A549 (cell line): Measurements from ENCODE around the gene PPP1R1C. TPM values are rescaled to one million over a fixed set of nuclear protein-coding genes. Genes with fewer than 3 reads are reported as not detected.

Experiments
- ATAC-seq, 2 experiments: fragments of 200-7000 bp in 1 of 2; fragments of >200 bp in 1 of 2; cut with Nextera tagmentation in 1 of 2; cut with Tn5 transposase in 1 of 2; 3 replicates each; pipeline versions ENCODE4 v1.8.0 to v1.9.1; 2018 to 2020; ENCODE audit warnings: mild to moderate bottlenecking in 1 of 2, moderate library complexity in 1 of 2
- CTCF ChIA-PET: fragments of 300-600 bp; sonication (Branson Sonifier 250); formaldehyde crosslinking; extraction: SDS; loops from one replicate; lab custom pipeline; 2021; ENCODE audit warnings: antibody characterized with exemption, inconsistent platforms; lab: Yijun Ruan, JAX
- POLR2A ChIA-PET: fragments of 350-600 bp; formaldehyde crosslinking; extraction: SDS; loops from one replicate; lab custom pipeline; 2021; ENCODE audit warnings: antibody characterized with exemption, inconsistent platforms; lab: Yijun Ruan, JAX
- DNase-seq, 2 experiments: peaks; one replicate each; pipeline versions ENCODE4 v3.0.0 to v3.0.0-alpha.2; 2011 to 2016; ENCODE audit warnings: low read depth in 1 of 2, low spot score in 1 of 2
- FAIRE-seq: peaks from 2 replicates; lab custom pipeline; 2011; peaks lifted over from hg19 to GRCh38; lab: Jason Lieb, UNC
- H3K27ac ChIP-seq, 2 experiments: fragments of >200 bp; sonication (Bioruptor Twin); formaldehyde crosslinking; 3 replicates each; pipeline ENCODE4 v1.5.1; 2016 to 2017
- H3K4me1 ChIP-seq: fragments of >200 bp; sonication (Bioruptor Twin); formaldehyde crosslinking; 3 replicates; pipeline ENCODE4 v1.6.1; 2016
- H3K4me2 ChIP-seq: fragments of >200 bp; sonication (Bioruptor Twin); formaldehyde crosslinking; 3 replicates; pipeline ENCODE4 v1.6.1; 2016
- H3K4me3 ChIP-seq: fragments of >200 bp; sonication (Bioruptor Twin); formaldehyde crosslinking; 3 replicates; pipeline ENCODE4 v1.5.1; 2016
- H3K9me3 ChIP-seq: fragments of >200 bp; sonication (Bioruptor Twin); formaldehyde crosslinking; 3 replicates; pipeline ENCODE4 v1.6.1; 2016
- BCL3 ChIP-seq: fragments of >200 bp; sonication (Bioruptor Twin); formaldehyde crosslinking; IDR thresholded peaks from 3 replicates; pipeline ENCODE4 v1.6.1; 2016
- CHD2 ChIP-seq: fragments of 150-350 bp; IDR thresholded peaks from 2 replicates; pipeline ENCODE4 v1.6.1; 2014; ENCODE audit warnings: low read length; ENCODE audit not compliant: partially characterized antibody
- E2F6 ChIP-seq: IDR thresholded peaks from 2 replicates; pipeline ENCODE4 v1.6.1; 2012; ENCODE audit warnings: low read depth, borderline replicate concordance
- EHMT2 ChIP-seq: fragments of 200-600 bp; sonication (generic); IDR thresholded peaks from 2 replicates; pipeline ENCODE4 v1.6.1; 2016; ENCODE audit warnings: antibody characterized with exemption, low read depth, mild to moderate bottlenecking, moderate library complexity
- ESRRA ChIP-seq: fragments of 150-350 bp; IDR thresholded peaks from 2 replicates; pipeline ENCODE4 v1.6.1; 2014; ENCODE audit warnings: mild to moderate bottlenecking, low read length, borderline replicate concordance
- FOSB ChIP-seq: fragments of 250-450 bp; sonication (Bioruptor Pico); IDR thresholded peaks from 2 replicates; pipeline ENCODE4 v1.5.0; 2020; ENCODE audit warnings: mild to moderate bottlenecking, moderate library complexity
- FOSL2 ChIP-seq, 2 experiments: fragments of 450-650 bp in 1 of 2; fragments of >200 bp in 1 of 2; sonication (Bioruptor Twin) in 1 of 2; formaldehyde crosslinking; IDR thresholded peaks; 2 replicates each; pipeline versions ENCODE4 v1.5.0 to v1.6.1; 2016 to 2020; ENCODE audit warnings: mild to moderate bottlenecking in 1 of 2, moderate library complexity in 1 of 2
- HOXB5 ChIP-seq: fragments of 250-450 bp; sonication (Bioruptor Pico); IDR thresholded peaks from 2 replicates; pipeline ENCODE4 v1.5.0; 2020; ENCODE audit warnings: mild to moderate bottlenecking, moderate library complexity
- JUN ChIP-seq, 2 experiments: fragments of >200 bp; sonication (Bioruptor Twin); formaldehyde crosslinking; IDR thresholded peaks; 2 replicates in 1 of 2; 3 replicates in 1 of 2; pipeline ENCODE4 v1.6.1; 2016 to 2017
- NFE2L2 ChIP-seq: fragments of 150-350 bp; conservative IDR thresholded peaks from 2 replicates; pipeline ENCODE4 v1.6.1; 2014; ENCODE audit warnings: low read length
- NPAS2 ChIP-seq: fragments of 250-450 bp; sonication (Bioruptor Pico); IDR thresholded peaks from 2 replicates; pipeline ENCODE4 v1.8.0; 2022; ENCODE audit warnings: mild to moderate bottlenecking, moderate library complexity, borderline replicate concordance
- RAD21 ChIP-seq, 2 experiments: fragments of >200 bp in 1 of 2; sonication (Bioruptor Twin) in 1 of 2; formaldehyde crosslinking in 1 of 2; IDR thresholded peaks in 1 of 2; conservative IDR thresholded peaks in 1 of 2; 2 replicates in 1 of 2; 3 replicates in 1 of 2; pipeline ENCODE4 v1.6.1; 2012 to 2018; ENCODE audit warnings: inconsistent platforms in 1 of 2
- RCOR1 ChIP-seq: fragments of 150-350 bp; IDR thresholded peaks from 2 replicates; pipeline ENCODE4 v1.6.1; 2014; ENCODE audit warnings: antibody characterized with exemption, low read length, low read depth
- REST ChIP-seq: fragments of 200-600 bp; sonication (generic); IDR thresholded peaks from 2 replicates; pipeline ENCODE4 v1.6.1; 2016; ENCODE audit warnings: antibody characterized with exemption, mild to moderate bottlenecking, moderate library complexity
- SMC3 ChIP-seq: fragments of >200 bp; sonication (Bioruptor Twin); formaldehyde crosslinking; IDR thresholded peaks from 3 replicates; pipeline ENCODE4 v1.6.1; 2018; ENCODE audit warnings: inconsistent platforms
- SREBF2 ChIP-seq: fragments of 450-650 bp; IDR thresholded peaks from 2 replicates; pipeline ENCODE4 v1.6.1; 2014; ENCODE audit warnings: mild to moderate bottlenecking, moderate library complexity
- ZC3H11A ChIP-seq: fragments of 450-650 bp; IDR thresholded peaks from 2 replicates; pipeline ENCODE4 v1.6.1; 2014; ENCODE audit warnings: antibody characterized with exemption, mild to moderate bottlenecking
- ZNF302 ChIP-seq: fragments of 250-450 bp; sonication (Bioruptor Pico); IDR thresholded peaks from 2 replicates; pipeline ENCODE4 v1.9.0; 2021; ENCODE audit warnings: inconsistent platforms, mild to moderate bottlenecking, moderate library complexity
- WGBS: methylation state at CpG from one replicate; pipeline ENCODE4 v1.1.6; 2017; ENCODE audit errors: missing lambda C conversion rate; 5-methylcytosine and 5-hydroxymethylcytosine counted together
- polyA minus RNA-seq: library from RNA; depleted of rRNA, polyadenylated mRNA; stranded (reverse); fragments of >200 nt; gene quantifications from 2 replicates; pipeline ENCODE4 v1.2.3, GENCODE V29; 2011; rRNA and poly(A)+ RNA removed
- polyA plus RNA-seq, 4 experiments: library from polyadenylated mRNA; depleted of rRNA in 3 of 4; stranded (reverse); fragments of >200 nt; fragmentation: RNase III in 1 of 4; extraction: RNeasy Plus Mini Kit Qiagen cat#74134 plus additional on column Dnase treatment in 1 of 4; gene quantifications; 2 replicates in 3 of 4; 3 replicates in 1 of 4; pipeline ENCODE4 v1.2.3, GENCODE V29; 2011 to 2017
- TF ChIP-seq, protein P1 (sequence below): fragments of 450-650 bp; IDR thresholded peaks from 2 replicates; pipeline ENCODE4 v1.6.1; 2014; ENCODE audit warnings: antibody characterized with exemption
- TF ChIP-seq, protein P2 (sequence below): fragments of >200 bp; sonication (Bioruptor Twin); formaldehyde crosslinking; IDR thresholded peaks from 3 replicates; pipeline ENCODE4 v1.5.1; 2016
- TF ChIP-seq, protein P3 (sequence below): IDR thresholded peaks from 2 replicates; pipeline ENCODE4 v1.6.1; 2012
- TF ChIP-seq, protein P4 (sequence below): fragments of 250-450 bp; sonication (Bioruptor Pico); IDR thresholded peaks from 2 replicates; pipeline ENCODE4 v1.5.0; 2021; ENCODE audit warnings: mild to moderate bottlenecking, moderate library complexity, borderline replicate concordance
- TF ChIP-seq, protein P5 (sequence below): fragments of 250-450 bp; sonication (Bioruptor Pico); IDR thresholded peaks from 2 replicates; pipeline ENCODE4 v1.5.0; 2020; ENCODE audit warnings: low read depth, mild to moderate bottlenecking, moderate library complexity

PPP1R1C gene
- 2.7 and 2.8 TPM in 2 replicates for polyA plus RNA-seq (2011; rRNA removed)
- polyA plus RNA-seq (2012; cell fraction: cytosol; rRNA removed): 0.29 and 0.32 TPM in 2 replicates
- polyA plus RNA-seq (2012; cell fraction: nucleus; rRNA removed): 0.20 TPM in 1 of 2 replicates, not detected in the other
- 0.81 to 1.4 TPM (median 0.89 TPM) in 3 replicates for polyA plus RNA-seq (2017; fragmentation: RNase III; extraction: RNeasy Plus Mini Kit Qiagen cat#74134 plus additional on column Dnase treatment)
- 0.29 and 0.33 TPM in 2 replicates for polyA minus RNA-seq

GRCh38 chr2:181985632-181986205 is at the start of gene PPP1R1C:
TSS of gene PPP1R1C (plus strand) at chr2:181985853. CDS start at chr2:181986111, 258 bp downstream.
- CTCF ChIA-PET: interaction anchor here (0.7 to 1.3 kb wide), 2 partner anchors 10 to 92 kb away, joined by 3 to 4 read pairs; no protein-coding TSS in a partner anchor
- DNase-seq: no peak

DNA sequence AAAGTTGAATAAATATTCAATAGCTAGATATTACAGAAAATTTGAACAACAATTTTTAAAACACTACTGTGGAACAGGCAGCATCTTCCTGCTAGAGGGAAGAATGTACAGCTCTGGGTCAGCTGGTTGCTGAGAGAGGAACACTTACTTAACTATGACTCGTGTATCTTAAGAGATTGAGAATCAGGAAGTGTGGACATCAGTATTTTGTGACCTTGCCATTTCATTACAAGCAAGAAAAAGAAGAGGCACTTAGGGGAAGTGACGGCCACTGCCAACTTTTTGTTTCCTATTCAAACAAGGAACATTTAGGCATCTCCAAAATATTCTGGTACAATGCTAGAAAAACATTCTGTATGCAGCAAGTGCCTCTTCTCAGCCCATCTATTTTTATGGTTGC is 48.2 kb upstream of the PPP1R1C start:
- H3K27ac ChIP-seq: no peak overlapping the region
- 21% methylated on average over 2 of the region's 2 CpGs for WGBS
- FAIRE-seq: no peak
- H3K4me3 ChIP-seq: no peak overlapping the region
- H3K9me3 ChIP-seq: no peaks in the 10 kb centered on the region
- no peak for TF ChIP-seq RAD21 (conservative IDR thresholded peaks at IDR 0.05 in 1 of 2, IDR thresholded peaks at IDR 0.05 in 1 of 2)
- TF ChIP-seq, protein P1, sequence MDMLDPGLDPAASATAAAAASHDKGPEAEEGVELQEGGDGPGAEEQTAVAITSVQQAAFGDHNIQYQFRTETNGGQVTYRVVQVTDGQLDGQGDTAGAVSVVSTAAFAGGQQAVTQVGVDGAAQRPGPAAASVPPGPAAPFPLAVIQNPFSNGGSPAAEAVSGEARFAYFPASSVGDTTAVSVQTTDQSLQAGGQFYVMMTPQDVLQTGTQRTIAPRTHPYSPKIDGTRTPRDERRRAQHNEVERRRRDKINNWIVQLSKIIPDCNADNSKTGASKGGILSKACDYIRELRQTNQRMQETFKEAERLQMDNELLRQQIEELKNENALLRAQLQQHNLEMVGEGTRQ: no peak
- no peak for TF ChIP-seq SMC3
- TF ChIP-seq, protein P2, sequence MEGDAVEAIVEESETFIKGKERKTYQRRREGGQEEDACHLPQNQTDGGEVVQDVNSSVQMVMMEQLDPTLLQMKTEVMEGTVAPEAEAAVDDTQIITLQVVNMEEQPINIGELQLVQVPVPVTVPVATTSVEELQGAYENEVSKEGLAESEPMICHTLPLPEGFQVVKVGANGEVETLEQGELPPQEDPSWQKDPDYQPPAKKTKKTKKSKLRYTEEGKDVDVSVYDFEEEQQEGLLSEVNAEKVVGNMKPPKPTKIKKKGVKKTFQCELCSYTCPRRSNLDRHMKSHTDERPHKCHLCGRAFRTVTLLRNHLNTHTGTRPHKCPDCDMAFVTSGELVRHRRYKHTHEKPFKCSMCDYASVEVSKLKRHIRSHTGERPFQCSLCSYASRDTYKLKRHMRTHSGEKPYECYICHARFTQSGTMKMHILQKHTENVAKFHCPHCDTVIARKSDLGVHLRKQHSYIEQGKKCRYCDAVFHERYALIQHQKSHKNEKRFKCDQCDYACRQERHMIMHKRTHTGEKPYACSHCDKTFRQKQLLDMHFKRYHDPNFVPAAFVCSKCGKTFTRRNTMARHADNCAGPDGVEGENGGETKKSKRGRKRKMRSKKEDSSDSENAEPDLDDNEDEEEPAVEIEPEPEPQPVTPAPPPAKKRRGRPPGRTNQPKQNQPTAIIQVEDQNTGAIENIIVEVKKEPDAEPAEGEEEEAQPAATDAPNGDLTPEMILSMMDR: no peak
- no peak for TF ChIP-seq ESRRA
- TF ChIP-seq EHMT2: no peak
- no peak for TF ChIP-seq REST
- no peak for TF ChIP-seq RCOR1
- TF ChIP-seq, protein P3, sequence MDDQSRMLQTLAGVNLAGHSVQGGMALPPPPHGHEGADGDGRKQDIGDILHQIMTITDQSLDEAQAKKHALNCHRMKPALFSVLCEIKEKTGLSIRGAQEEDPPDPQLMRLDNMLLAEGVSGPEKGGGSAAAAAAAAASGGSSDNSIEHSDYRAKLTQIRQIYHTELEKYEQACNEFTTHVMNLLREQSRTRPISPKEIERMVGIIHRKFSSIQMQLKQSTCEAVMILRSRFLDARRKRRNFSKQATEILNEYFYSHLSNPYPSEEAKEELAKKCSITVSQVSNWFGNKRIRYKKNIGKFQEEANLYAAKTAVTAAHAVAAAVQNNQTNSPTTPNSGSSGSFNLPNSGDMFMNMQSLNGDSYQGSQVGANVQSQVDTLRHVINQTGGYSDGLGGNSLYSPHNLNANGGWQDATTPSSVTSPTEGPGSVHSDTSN: no peak
- TF ChIP-seq, all 56 proteins: peak for 0
- no peak overlapping the region for H3K4me2 ChIP-seq
- no peak for DNase-seq
- CTCF ChIA-PET: interaction anchor here (1.0 to 1.6 kb wide), 4 partner anchors 11 to 17 kb away, joined by 3 to 4 read pairs (median 4); no protein-coding TSS in a partner anchor
- H3K4me1 ChIP-seq: no peaks in the 10 kb centered on the region
- no peak for ATAC-seq
- POLR2A ChIA-PET: no interaction called here

More at GRCh38 chr2:181985632-181986205, at the start of gene PPP1R1C:
- Histone ChIP-seq H3K4me3 (no peak within 1 kb of the TSS), H3K27ac (no peak within 1 kb of the TSS), H3K9me3 (no peaks in the 10 kb centered on the region), H3K4me1 (no peaks in the 10 kb centered on the region), H3K4me2 (no peak within 1 kb of the TSS)
- TF ChIP-seq, protein P4, sequence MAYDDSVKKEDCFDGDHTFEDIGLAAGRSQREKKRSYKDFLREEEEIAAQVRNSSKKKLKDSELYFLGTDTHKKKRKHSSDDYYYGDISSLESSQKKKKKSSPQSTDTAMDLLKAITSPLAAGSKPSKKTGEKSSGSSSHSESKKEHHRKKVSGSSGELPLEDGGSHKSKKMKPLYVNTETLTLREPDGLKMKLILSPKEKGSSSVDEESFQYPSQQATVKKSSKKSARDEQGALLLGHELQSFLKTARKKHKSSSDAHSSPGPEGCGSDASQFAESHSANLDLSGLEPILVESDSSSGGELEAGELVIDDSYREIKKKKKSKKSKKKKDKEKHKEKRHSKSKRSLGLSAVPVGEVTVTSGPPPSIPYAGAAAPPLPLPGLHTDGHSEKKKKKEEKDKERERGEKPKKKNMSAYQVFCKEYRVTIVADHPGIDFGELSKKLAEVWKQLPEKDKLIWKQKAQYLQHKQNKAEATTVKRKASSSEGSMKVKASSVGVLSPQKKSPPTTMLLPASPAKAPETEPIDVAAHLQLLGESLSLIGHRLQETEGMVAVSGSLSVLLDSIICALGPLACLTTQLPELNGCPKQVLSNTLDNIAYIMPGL (CRISPR knock-in tag): no peak
- TF ChIP-seq, protein P5, sequence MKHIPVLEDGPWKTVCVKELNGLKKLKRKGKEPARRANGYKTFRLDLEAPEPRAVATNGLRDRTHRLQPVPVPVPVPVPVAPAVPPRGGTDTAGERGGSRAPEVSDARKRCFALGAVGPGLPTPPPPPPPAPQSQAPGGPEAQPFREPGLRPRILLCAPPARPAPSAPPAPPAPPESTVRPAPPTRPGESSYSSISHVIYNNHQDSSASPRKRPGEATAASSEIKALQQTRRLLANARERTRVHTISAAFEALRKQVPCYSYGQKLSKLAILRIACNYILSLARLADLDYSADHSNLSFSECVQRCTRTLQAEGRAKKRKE (CRISPR knock-in tag): no peak
- no peak for TF ChIP-seq NFE2L2
- TF ChIP-seq ESRRA: no peak
- TF ChIP-seq FOSL2 (IDR thresholded peaks at IDR 0.05): no peak
- no peak for TF ChIP-seq FOSL2 (CRISPR knock-in tag; IDR thresholded peaks at IDR 0.05)
- no peak for TF ChIP-seq EHMT2
- no peak for TF ChIP-seq NPAS2 (CRISPR knock-in tag)
- TF ChIP-seq FOSB (CRISPR knock-in tag): no peak
- TF ChIP-seq E2F6: no peak
- TF ChIP-seq SREBF2: no peak
- TF ChIP-seq CHD2: no peak
- TF ChIP-seq BCL3: no peak
- TF ChIP-seq ZNF302 (CRISPR knock-in tag): no peak
- no peak for TF ChIP-seq HOXB5 (CRISPR knock-in tag)
- no peak for TF ChIP-seq ZC3H11A
- no peak for TF ChIP-seq JUN (IDR thresholded peaks at IDR 0.05)
- no peak for FAIRE-seq
- ATAC-seq: no peak
- 75% methylated on average over 8 of the region's 8 CpGs for WGBS
- POLR2A ChIA-PET: no interaction called here
